GM12801 (cell line): ENCODE data around the gene KCTD5.

Source experiments
- CTCF ChIP-seq: IDR thresholded peaks from one replicate; pipeline ENCODE4 v1.5.1; 2011; ENCODE audit warnings: control low read depth; ENCODE audit not compliant: insufficient read length; ENCODE audit errors: extremely low read depth

Gene KCTD5

DNA sequence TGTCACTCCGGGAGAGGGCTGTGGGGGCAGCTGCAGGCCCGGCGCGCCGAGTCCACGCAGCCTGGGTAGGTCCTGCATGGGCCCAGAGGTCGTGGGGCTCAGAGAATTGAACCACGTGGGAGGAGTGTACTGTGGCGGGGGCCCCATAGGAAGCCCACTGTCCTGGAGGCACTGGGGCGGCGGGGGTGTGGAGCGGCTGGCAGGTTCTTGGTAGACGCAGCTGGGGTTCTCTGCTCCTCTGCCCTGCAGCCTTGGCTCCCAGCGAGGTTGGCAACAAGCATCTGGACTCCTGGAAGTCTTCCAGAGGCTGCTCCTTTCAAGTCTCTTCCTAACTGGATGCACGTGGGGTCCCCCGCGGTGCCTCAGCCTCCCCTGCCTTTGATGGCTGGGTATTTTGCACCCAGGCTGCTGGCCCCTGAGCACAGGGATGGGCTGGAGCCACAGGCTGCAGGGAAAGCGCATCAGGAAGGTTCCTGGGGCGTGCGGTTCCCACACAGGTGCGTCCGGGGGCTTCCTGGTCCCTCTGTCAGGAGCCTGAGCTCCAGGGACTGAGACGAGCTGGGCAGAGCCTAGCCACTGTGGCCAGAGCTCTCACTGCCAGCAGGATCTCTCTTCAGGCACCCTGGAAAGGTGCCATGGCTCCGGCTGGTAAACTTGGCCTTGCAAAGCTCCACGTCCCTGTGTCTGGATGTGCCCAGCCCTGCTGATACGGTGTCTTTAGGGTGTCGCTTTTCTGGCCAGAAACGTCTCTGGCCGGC lies 9.3 kb downstream of the KCTD5 start:
- no peak for TF ChIP-seq CTCF

- TF ChIP-seq CTCF, result no peak
Observed at GRCh38 chr16:2692251-2692947, 10.1 kb downstream of the KCTD5 start.

GRCh38 chr16:2692948-2693651 lies 10.8 kb downstream of the KCTD5 start:
- no peak for TF ChIP-seq CTCF

DNA sequence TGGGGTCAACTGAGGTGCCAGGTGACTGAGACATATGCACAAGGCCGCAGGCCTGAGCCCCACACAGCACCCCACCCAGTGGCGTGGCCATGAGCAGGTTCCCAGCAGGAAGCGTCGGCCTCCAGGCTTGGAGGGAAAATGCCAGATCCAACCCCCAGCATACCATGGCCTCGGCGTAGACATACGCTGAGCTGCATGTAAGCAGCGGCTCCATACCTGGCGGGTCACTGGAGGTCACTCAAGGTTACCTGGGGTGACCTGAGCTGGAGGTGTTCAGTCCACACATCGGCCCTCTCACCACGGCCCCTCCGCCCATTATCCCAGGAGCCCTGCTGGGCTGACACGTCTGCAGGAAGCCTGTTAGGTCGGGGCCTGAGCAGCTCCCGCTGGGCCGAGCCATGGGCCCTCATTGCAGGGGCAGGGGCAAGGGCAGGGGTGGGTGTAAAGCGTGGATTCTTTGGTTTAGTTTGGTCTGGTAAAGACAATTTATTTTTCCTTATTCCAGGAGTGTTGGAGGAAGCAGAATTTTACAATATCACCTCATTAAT lies 15.2 kb downstream of the KCTD5 start:
- TF ChIP-seq CTCF, result no peak

GRCh38 chr16:2698103-2698870 lies 16.0 kb downstream of the KCTD5 start:
- TF ChIP-seq CTCF, result no peak

DNA sequence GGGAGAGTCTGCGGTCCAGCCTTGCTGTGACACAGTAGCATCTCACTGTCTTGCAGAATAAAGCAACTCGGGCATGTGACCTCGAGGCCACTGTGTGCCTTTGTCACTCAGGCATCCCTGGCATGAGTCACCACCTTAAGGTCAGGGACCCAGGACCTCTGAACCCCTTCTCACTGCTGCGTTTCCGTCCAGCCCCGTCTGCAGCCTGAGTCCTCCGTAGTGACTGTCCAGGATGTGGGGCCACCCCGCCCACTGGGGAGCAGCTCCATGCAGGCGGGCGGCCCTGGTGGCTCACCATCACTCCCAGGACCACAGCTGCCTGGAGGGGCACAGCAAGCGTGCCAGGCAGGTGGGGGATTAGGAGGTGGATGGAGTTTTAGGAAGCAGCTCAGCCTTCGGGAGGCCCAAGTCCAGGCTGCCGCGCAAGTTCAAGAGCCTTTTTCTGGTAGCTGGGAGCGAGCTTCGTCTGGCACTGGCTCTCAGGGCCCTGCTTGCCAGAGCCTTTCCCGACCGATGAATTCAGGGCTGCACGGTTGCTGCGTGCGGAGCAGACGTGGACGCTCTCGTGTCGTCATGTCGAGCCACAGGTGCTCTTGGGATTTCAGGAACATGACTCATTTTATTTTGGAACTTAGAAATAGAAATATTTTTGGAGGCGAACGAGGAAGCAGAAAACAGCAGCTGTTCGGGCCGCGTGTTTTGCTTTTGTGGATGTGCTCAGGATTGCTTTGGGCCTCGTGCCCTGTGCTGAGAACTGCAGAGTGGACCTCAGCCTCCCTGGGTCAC lies 16.8 kb downstream of the KCTD5 start:
- no peak for TF ChIP-seq CTCF
